Panc1 (cell line): Measurements from ENCODE around the gene KBTBD6. TPM values are rescaled to one million over a fixed set of nuclear protein-coding genes. Genes with fewer than 3 reads are reported as not detected.

Experiments used
- ATAC-seq: fragments of 200-7000 bp; cut with Tn5 transposase; 2 replicates; pipeline ENCODE4 v1.9.1; 2020; ENCODE audit warnings: mild to moderate bottlenecking, moderate library complexity
- BruUV-seq: library from RNA; stranded (reverse); fragments of 400-500 nt; replicated peaks from 2 replicates; lab custom pipeline; 2021; lab: Mats Ljungman, UMichigan
- CTCF ChIA-PET: fragments of 300-600 bp; sonication (Branson Sonifier 250); formaldehyde crosslinking; loops from one replicate; lab custom pipeline; 2022; ENCODE audit warnings: antibody characterized with exemption; lab: Charles Lee
- POLR2A ChIA-PET: fragments of 300-600 bp; sonication (Branson Sonifier 250); formaldehyde crosslinking; loops from one replicate; lab custom pipeline; 2022; ENCODE audit warnings: antibody characterized with exemption; lab: Charles Lee
- DNase-seq: peaks from one replicate; pipeline ENCODE4 v3.0.0-alpha.2; 2010; ENCODE audit warnings: low read depth, low spot score
- H3K27ac ChIP-seq: 2 replicates; pipeline ENCODE4 v1.5.1; 2011; ENCODE audit warnings: mild to moderate bottlenecking, low read length, inconsistent platforms
- H3K27me3 ChIP-seq: fragments of 200-500 bp; sonication (Bioruptor generic); 2 replicates; pipeline ENCODE4 v1.6.0; 2014; ENCODE audit warnings: low read length, inconsistent platforms; ENCODE audit not compliant: control insufficient read depth, insufficient read depth
- H3K36me3 ChIP-seq: fragments of 200-500 bp; sonication (Bioruptor generic); 2 replicates; pipeline ENCODE4 v1.5.1; 2014; ENCODE audit warnings: inconsistent platforms, mild to moderate bottlenecking, low read length, moderate library complexity; ENCODE audit not compliant: control insufficient read depth, insufficient read depth
- H3K4me1 ChIP-seq: 2 replicates; pipeline ENCODE4 v1.5.1; 2011; ENCODE audit warnings: inconsistent platforms, mild to moderate bottlenecking, low read length, moderate library complexity; ENCODE audit not compliant: control insufficient read depth, insufficient read depth
- H3K4me3 ChIP-seq, 2 experiments: 2 replicates each; pipeline ENCODE4 v1.5.1; 2011 to 2012; ENCODE audit warnings: low read depth in 2 of 2, low read length in 2 of 2, mild to moderate bottlenecking in 2 of 2, inconsistent platforms in 1 of 2, moderate library complexity in 1 of 2
- H3K9me3 ChIP-seq: fragments of 200-500 bp; sonication (Bioruptor generic); 2 replicates; pipeline ENCODE4 v1.5.1; 2014; ENCODE audit warnings: low read depth, mild to moderate bottlenecking, inconsistent platforms, low read length, moderate library complexity; ENCODE audit not compliant: control insufficient read depth, insufficient read depth
- POLR2AphosphoS5 ChIP-seq: IDR thresholded peaks from 2 replicates; pipeline ENCODE4 v1.6.1; 2012; ENCODE audit warnings: mild to moderate bottlenecking, low read depth, low read length, moderate library complexity
- SIN3A ChIP-seq: IDR thresholded peaks from 2 replicates; pipeline ENCODE4 v1.6.1; 2012; ENCODE audit warnings: low read depth, mild to moderate bottlenecking, low read length, moderate library complexity, borderline replicate concordance; ENCODE audit not compliant: insufficient read depth
- TCF7L2 ChIP-seq: IDR thresholded peaks from 2 replicates; pipeline ENCODE4 v1.6.1; 2011; ENCODE audit warnings: mild to moderate bottlenecking, low read depth, low read length, inconsistent platforms
- in situ Hi-C: cut with HindIII; loops from 2 replicates; pipeline ENCODE4 v1.10.0; 2016; ENCODE audit warnings: low sequenced_read_pairs, low pct_unique_long_range_greater_than_20kb
- intact Hi-C: fragments of 100-400 bp; cut with micrococcal nuclease; formaldehyde crosslinking; loops from one replicate; pipeline ENCODE4 v1.10.0; 2022; ENCODE audit not compliant: unreplicated experiment
- total RNA-seq: library from RNA; stranded (reverse); gene quantifications from one replicate; pipeline ENCODE4 v1.2.1, GENCODE V29; 2021; ENCODE audit not compliant: unreplicated experiment
- TF ChIP-seq, protein P1 (sequence below), 2 experiments: IDR thresholded peaks; 2 replicates each; pipeline ENCODE4 v1.6.1; 2011 to 2012; ENCODE audit warnings: low read depth in 2 of 2, control low read depth in 1 of 2, low read length in 1 of 2, mild to moderate bottlenecking in 1 of 2, moderate library complexity in 1 of 2; ENCODE audit not compliant: insufficient read depth in 1 of 2
- TF ChIP-seq, protein P2 (sequence below): fragments of 450-650 bp; IDR thresholded peaks from 2 replicates; pipeline ENCODE4 v1.5.1; 2017; ENCODE audit warnings: mild to moderate bottlenecking

Gene KBTBD6
- total RNA-seq, 1 experiment from 2014 or later: 7.9 TPM

DNA sequence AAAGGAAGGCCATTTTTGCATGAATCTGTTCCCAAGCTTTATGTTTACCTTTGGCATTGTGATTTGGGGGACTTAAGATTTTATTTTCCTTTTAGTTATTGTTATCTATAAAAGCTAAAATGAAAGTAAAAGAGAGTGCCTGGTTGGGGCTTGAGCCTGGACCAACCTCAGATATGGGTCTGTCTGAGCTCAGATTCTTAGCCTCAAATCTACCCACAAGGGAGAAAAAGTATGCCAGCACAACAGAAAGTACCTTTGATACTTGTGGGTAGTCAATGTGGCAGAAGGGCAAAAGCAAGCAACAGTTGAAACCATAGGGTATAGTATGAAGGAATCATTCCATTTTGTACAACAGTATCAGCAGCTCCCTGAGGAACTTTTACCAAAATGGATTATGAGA lies 26.6 kb upstream of the KBTBD6 start:
- no peak for DNase-seq
- Histone ChIP-seq H3K27ac (no peak overlapping the region), H3K36me3 (no peaks in the 10 kb centered on the region), H3K27me3 (no peaks in the 10 kb centered on the region), H3K4me1 (no peaks in the 10 kb centered on the region), H3K4me3 (no peak overlapping the region), H3K9me3 (no peaks in the 10 kb centered on the region)
- intact Hi-C loops (no loop called here), in situ Hi-C loops (no loop called here)
- ATAC-seq: no peak
- BruUV-seq: no TSS peak
- ChIA-PET CTCF (no interaction called here), POLR2A (no interaction called here)
- TF ChIP-seq SIN3A: no peak
- TF ChIP-seq TCF7L2: no peak
- TF ChIP-seq, protein P1, sequence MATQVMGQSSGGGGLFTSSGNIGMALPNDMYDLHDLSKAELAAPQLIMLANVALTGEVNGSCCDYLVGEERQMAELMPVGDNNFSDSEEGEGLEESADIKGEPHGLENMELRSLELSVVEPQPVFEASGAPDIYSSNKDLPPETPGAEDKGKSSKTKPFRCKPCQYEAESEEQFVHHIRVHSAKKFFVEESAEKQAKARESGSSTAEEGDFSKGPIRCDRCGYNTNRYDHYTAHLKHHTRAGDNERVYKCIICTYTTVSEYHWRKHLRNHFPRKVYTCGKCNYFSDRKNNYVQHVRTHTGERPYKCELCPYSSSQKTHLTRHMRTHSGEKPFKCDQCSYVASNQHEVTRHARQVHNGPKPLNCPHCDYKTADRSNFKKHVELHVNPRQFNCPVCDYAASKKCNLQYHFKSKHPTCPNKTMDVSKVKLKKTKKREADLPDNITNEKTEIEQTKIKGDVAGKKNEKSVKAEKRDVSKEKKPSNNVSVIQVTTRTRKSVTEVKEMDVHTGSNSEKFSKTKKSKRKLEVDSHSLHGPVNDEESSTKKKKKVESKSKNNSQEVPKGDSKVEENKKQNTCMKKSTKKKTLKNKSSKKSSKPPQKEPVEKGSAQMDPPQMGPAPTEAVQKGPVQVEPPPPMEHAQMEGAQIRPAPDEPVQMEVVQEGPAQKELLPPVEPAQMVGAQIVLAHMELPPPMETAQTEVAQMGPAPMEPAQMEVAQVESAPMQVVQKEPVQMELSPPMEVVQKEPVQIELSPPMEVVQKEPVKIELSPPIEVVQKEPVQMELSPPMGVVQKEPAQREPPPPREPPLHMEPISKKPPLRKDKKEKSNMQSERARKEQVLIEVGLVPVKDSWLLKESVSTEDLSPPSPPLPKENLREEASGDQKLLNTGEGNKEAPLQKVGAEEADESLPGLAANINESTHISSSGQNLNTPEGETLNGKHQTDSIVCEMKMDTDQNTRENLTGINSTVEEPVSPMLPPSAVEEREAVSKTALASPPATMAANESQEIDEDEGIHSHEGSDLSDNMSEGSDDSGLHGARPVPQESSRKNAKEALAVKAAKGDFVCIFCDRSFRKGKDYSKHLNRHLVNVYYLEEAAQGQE (IDR thresholded peaks at IDR 0.05; ENCODE audit: insufficient read depth in 1 of 2, low read depth in 2 of 2, low read length in 1 of 2): no peak
- no peak for TF ChIP-seq POLR2AphosphoS5
- TF ChIP-seq, protein P2, sequence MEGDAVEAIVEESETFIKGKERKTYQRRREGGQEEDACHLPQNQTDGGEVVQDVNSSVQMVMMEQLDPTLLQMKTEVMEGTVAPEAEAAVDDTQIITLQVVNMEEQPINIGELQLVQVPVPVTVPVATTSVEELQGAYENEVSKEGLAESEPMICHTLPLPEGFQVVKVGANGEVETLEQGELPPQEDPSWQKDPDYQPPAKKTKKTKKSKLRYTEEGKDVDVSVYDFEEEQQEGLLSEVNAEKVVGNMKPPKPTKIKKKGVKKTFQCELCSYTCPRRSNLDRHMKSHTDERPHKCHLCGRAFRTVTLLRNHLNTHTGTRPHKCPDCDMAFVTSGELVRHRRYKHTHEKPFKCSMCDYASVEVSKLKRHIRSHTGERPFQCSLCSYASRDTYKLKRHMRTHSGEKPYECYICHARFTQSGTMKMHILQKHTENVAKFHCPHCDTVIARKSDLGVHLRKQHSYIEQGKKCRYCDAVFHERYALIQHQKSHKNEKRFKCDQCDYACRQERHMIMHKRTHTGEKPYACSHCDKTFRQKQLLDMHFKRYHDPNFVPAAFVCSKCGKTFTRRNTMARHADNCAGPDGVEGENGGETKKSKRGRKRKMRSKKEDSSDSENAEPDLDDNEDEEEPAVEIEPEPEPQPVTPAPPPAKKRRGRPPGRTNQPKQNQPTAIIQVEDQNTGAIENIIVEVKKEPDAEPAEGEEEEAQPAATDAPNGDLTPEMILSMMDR: no peak

DNA sequence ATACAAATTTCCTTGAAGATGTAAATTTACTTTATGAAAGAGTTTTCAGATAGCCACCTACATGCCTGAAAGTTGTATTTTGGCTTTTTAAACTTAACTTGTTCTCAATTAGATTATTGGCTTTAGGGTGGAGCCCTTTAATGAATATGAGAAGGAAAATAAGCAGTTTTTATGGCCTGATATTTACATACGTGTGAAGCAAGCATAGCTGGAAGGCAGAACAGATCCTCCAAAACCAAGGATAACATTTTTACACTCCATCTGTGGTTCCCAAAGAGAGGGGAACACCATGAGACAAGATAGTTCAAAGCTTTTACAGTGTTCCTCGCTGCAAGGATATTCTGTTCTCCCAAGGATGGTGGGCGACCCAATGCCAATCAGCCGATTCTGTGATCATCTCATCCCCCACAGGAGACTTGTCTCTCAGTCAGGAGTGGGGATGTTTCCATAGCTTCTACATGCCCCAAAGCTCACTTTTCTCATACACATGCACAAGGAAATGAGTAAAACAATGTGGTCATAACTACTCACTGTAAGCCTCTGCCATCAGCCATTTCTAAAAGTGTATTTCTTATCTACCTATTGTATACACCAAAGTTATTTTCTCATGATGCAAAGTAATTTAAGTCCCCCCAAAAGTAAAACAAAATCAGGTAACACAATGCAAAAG lies 24.6 kb upstream of the KBTBD6 start:
- CTCF ChIA-PET: no interaction called here
- no peaks in the 10 kb centered on the region for H3K4me1 ChIP-seq
- BruUV-seq: no TSS peak
- H3K27ac ChIP-seq: no peak overlapping the region
- intact Hi-C loops: no loop called here
- H3K4me3 ChIP-seq: no peak overlapping the region
- in situ Hi-C loops: no loop called here
- ATAC-seq: no peak
- DNase-seq: no peak
- H3K9me3 ChIP-seq: no peaks in the 10 kb centered on the region
- no peak for TF ChIP-seq POLR2AphosphoS5
- TF ChIP-seq SIN3A: no peak
- no peak for TF ChIP-seq TCF7L2
- no peaks in the 10 kb centered on the region for H3K27me3 ChIP-seq
- POLR2A ChIA-PET: no interaction called here
- no peaks in the 10 kb centered on the region for H3K36me3 ChIP-seq

DNA sequence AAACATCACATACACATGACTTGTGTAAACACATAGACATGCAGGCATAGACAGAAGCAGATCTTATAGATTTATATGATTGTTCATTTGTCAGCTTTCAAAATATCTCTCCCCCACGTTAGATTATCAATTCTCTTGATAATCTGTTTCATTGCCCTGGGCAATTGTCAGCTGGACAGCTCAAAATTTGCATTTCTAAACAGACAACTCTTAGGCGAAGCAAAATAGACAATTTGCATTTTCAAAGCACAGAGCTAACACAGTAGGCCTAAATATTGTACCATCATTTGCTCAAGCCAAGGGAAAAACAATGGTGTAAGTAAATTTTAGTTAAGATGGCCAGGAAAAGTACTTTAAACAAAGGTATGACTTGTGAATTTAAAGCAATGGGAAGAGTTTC lies 24.0 kb upstream of the KBTBD6 start:
- TF ChIP-seq SIN3A (no peak), TCF7L2 (no peak), POLR2AphosphoS5 (no peak)
- TF ChIP-seq, protein P2: no peak
- TF ChIP-seq, protein P1 (IDR thresholded peaks at IDR 0.05; ENCODE audit: insufficient read depth in 1 of 2, low read depth in 2 of 2, low read length in 1 of 2): no peak
- ATAC-seq (no peak), DNase-seq (no peak)
- Histone ChIP-seq H3K27me3 (no peaks in the 10 kb centered on the region), H3K36me3 (no peaks in the 10 kb centered on the region), H3K9me3 (no peaks in the 10 kb centered on the region; the same call in 1 of the 2 replicates), H3K27ac (no peak overlapping the region), H3K4me3 (no peak overlapping the region), H3K4me1 (no peaks in the 10 kb centered on the region)
- in situ Hi-C loops: no loop called here
- BruUV-seq: no TSS peak
- intact Hi-C loops: no loop called here
- POLR2A ChIA-PET: no interaction called here
- CTCF ChIA-PET: no interaction called here
